HepG2 (cell line): ENCODE results near the gene CCDC86.

Source experiments
- CEBPB ChIP-seq: IDR thresholded peaks from 2 replicates; pipeline ENCODE4 v1.6.1; 2011; ENCODE audit warnings: low read depth, low read length, improper control_type of control experiment, borderline replicate concordance
- POLR2A ChIP-seq, 2 experiments: IDR thresholded peaks; 2 replicates each; pipeline ENCODE4 v1.6.1; 2011; ENCODE audit warnings: low read depth in 2 of 2, low read length in 2 of 2, mild to moderate bottlenecking in 1 of 2, moderate library complexity in 1 of 2; ENCODE audit not compliant: insufficient read depth in 1 of 2
- SP1 ChIP-seq, 2 experiments: fragments of 450-650 bp in 1 of 2; sonication (generic) in 1 of 2; formaldehyde crosslinking in 1 of 2; IDR thresholded peaks; 2 replicates each; pipeline versions ENCODE4 v1.4.0 to v1.6.1; 2016 to 2020; ENCODE audit warnings: missing genetic modification reagents in 1 of 2
- TF ChIP-seq, protein P1 (sequence below): sonication (generic); formaldehyde crosslinking; IDR thresholded peaks from 2 replicates; pipeline ENCODE4 v1.8.0; 2022; ENCODE audit warnings: missing genetic modification reagents, mild to moderate bottlenecking, moderate library complexity, borderline replicate concordance
- TF ChIP-seq, protein P2 (sequence below), 2 experiments: IDR thresholded peaks; 2 replicates each; pipeline ENCODE4 v1.6.1; 2011 to 2012; ENCODE audit warnings: low read length in 2 of 2, borderline replicate concordance in 1 of 2, low read depth in 1 of 2, mild to moderate bottlenecking in 1 of 2, moderate library complexity in 1 of 2

DNA sequence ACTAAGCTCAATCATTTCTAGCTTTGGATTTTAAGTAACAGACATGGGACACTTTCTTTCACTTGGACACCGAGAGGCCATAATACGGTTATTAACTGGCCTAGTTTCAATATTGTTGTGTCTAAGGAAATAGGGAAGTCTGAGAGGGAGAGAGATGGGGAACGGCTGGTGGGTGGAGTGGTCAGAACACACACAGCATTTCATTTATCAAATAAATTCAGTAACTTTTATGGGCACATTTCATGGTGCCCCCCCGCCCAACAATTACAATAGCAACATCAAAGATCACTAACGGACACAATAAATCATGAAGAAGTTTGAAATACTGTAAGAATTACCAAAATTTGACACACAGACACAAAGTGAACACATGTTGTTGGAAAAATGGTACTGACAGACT, 53.8 kb downstream of the CCDC86 start:
- TF ChIP-seq CEBPB = no peak
- no peak for TF ChIP-seq POLR2A (IDR thresholded peaks at IDR 0.05; ENCODE audit: insufficient read depth in 1 of 2, low read depth in 2 of 2, low read length in 2 of 2)
- no peak for TF ChIP-seq SP1 (IDR thresholded peaks at IDR 0.05)
- no peak for TF ChIP-seq SP1 (CRISPR knock-in tag; IDR thresholded peaks at IDR 0.05)
- TF ChIP-seq, protein P1, sequence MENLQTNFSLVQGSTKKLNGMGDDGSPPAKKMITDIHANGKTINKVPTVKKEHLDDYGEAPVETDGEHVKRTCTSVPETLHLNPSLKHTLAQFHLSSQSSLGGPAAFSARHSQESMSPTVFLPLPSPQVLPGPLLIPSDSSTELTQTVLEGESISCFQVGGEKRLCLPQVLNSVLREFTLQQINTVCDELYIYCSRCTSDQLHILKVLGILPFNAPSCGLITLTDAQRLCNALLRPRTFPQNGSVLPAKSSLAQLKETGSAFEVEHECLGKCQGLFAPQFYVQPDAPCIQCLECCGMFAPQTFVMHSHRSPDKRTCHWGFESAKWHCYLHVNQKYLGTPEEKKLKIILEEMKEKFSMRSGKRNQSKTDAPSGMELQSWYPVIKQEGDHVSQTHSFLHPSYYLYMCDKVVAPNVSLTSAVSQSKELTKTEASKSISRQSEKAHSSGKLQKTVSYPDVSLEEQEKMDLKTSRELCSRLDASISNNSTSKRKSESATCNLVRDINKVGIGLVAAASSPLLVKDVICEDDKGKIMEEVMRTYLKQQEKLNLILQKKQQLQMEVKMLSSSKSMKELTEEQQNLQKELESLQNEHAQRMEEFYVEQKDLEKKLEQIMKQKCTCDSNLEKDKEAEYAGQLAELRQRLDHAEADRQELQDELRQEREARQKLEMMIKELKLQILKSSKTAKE (CRISPR knock-in tag) = no peak
- TF ChIP-seq, protein P2, sequence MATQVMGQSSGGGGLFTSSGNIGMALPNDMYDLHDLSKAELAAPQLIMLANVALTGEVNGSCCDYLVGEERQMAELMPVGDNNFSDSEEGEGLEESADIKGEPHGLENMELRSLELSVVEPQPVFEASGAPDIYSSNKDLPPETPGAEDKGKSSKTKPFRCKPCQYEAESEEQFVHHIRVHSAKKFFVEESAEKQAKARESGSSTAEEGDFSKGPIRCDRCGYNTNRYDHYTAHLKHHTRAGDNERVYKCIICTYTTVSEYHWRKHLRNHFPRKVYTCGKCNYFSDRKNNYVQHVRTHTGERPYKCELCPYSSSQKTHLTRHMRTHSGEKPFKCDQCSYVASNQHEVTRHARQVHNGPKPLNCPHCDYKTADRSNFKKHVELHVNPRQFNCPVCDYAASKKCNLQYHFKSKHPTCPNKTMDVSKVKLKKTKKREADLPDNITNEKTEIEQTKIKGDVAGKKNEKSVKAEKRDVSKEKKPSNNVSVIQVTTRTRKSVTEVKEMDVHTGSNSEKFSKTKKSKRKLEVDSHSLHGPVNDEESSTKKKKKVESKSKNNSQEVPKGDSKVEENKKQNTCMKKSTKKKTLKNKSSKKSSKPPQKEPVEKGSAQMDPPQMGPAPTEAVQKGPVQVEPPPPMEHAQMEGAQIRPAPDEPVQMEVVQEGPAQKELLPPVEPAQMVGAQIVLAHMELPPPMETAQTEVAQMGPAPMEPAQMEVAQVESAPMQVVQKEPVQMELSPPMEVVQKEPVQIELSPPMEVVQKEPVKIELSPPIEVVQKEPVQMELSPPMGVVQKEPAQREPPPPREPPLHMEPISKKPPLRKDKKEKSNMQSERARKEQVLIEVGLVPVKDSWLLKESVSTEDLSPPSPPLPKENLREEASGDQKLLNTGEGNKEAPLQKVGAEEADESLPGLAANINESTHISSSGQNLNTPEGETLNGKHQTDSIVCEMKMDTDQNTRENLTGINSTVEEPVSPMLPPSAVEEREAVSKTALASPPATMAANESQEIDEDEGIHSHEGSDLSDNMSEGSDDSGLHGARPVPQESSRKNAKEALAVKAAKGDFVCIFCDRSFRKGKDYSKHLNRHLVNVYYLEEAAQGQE (IDR thresholded peaks at IDR 0.05; ENCODE audit: borderline replicate concordance in 1 of 2, low read depth in 1 of 2, low read length in 2 of 2) = no peak
